Neural cell (in vitro differentiated cells): ENCODE data around the gene PYGB. TPM values are rescaled to one million over a fixed set of nuclear protein-coding genes. Genes with fewer than 3 reads are reported as not detected.

Experiments used
- H2AFZ ChIP-seq: fragments of 200-600, 300-800 bp; sonication (generic), shearing (Covaris generic); 2 replicates; pipeline ENCODE4 v1.6.0; 2014; ENCODE audit warnings: low read depth, mild to moderate bottlenecking, antibody characterized with exemption, low read length, moderate library complexity
- H3F3A ChIP-seq: fragments of 200-600 bp; shearing (Covaris generic); 2 replicates; pipeline ENCODE4 v1.6.1; 2016; ENCODE audit warnings: mild to moderate bottlenecking, moderate library complexity, mixed read lengths, antibody characterized with exemption, low read length; ENCODE audit not compliant: insufficient read depth, poor library complexity, severe bottlenecking
- H3K27ac ChIP-seq: fragments of 200-600, 300-800 bp; sonication (generic), shearing (Covaris generic); 2 replicates; pipeline ENCODE4 v1.5.1; 2014; ENCODE audit warnings: mild to moderate bottlenecking, low read length, moderate library complexity
- H3K27me3 ChIP-seq: fragments of 300-800, 200-600 bp; sonication (generic), shearing (Covaris generic); 2 replicates; pipeline ENCODE4 v1.6.0; 2014; ENCODE audit warnings: mild to moderate bottlenecking, low read depth, low read length, moderate library complexity; ENCODE audit not compliant: insufficient read depth
- H3K36me3 ChIP-seq: fragments of 300-800, 200-600 bp; sonication (generic), shearing (Covaris generic); 2 replicates; pipeline ENCODE4 v1.5.1; 2014; ENCODE audit warnings: mild to moderate bottlenecking, antibody characterized with exemption, low read length, moderate library complexity; ENCODE audit not compliant: insufficient read depth
- H3K4me2 ChIP-seq: fragments of 300-800, 200-600 bp; sonication (generic), shearing (Covaris generic); 2 replicates; pipeline ENCODE4 v1.6.0; 2014; ENCODE audit warnings: mild to moderate bottlenecking, low read length
- H3K4me3 ChIP-seq: fragments of 300-800, 200-600 bp; sonication (generic), shearing (Covaris generic); 2 replicates; pipeline ENCODE4 v1.5.1; 2014; ENCODE audit warnings: mild to moderate bottlenecking, low read length, moderate library complexity
- H3K79me2 ChIP-seq: fragments of 200-600 bp; shearing (Covaris generic); replicated peaks from 2 replicates; pipeline ENCODE4 v1.6.0; 2014; ENCODE audit warnings: mild to moderate bottlenecking, low read length, moderate library complexity; ENCODE audit not compliant: insufficient read depth
- H3K9ac ChIP-seq: fragments of 300-800, 200-600 bp; sonication (generic), shearing (Covaris generic); 2 replicates; pipeline ENCODE4 v1.6.1; 2016; ENCODE audit warnings: mild to moderate bottlenecking, low read length, mixed read lengths
- H3K9me2 ChIP-seq: fragments of 200-600 bp; shearing (Covaris generic); 2 replicates; pipeline ENCODE4 v1.6.1; 2016; ENCODE audit warnings: mild to moderate bottlenecking, low read length, mixed read lengths; ENCODE audit not compliant: insufficient read depth
- H3K9me3 ChIP-seq: fragments of 200-600, 300-800 bp; sonication (generic), shearing (Covaris generic); 2 replicates; pipeline ENCODE4 v1.6.1; 2016; ENCODE audit warnings: mild to moderate bottlenecking, mixed run types, low read length, moderate library complexity, mixed read lengths
- H4K20me1 ChIP-seq: fragments of 200-600 bp; shearing (Covaris generic); 2 replicates; pipeline ENCODE4 v1.6.1; 2016; ENCODE audit warnings: mild to moderate bottlenecking, mixed run types; ENCODE audit not compliant: insufficient read depth
- CTCF ChIP-seq: fragments of 450-650 bp; IDR thresholded peaks from 2 replicates; pipeline ENCODE4 v1.5.1; 2014; ENCODE audit warnings: antibody characterized with exemption, mild to moderate bottlenecking, moderate library complexity; ENCODE audit not compliant: poor library complexity, severe bottlenecking
- EP300 ChIP-seq: fragments of 450-650 bp; conservative IDR thresholded peaks from 2 replicates; pipeline ENCODE4 v1.6.1; 2014; ENCODE audit warnings: antibody characterized with exemption, mild to moderate bottlenecking, moderate library complexity; ENCODE audit not compliant: poor library complexity, severe bottlenecking
- EZH2 ChIP-seq: fragments of 200-600, 300-800 bp; shearing (Covaris generic), sonication (generic); IDR thresholded peaks from 2 replicates; pipeline ENCODE4 v1.6.1; 2014; ENCODE audit warnings: antibody characterized with exemption, low read length, borderline replicate concordance, mild to moderate bottlenecking; ENCODE audit not compliant: insufficient read depth, poor library complexity, severe bottlenecking
- MXI1 ChIP-seq: fragments of 450-650 bp; conservative IDR thresholded peaks from 2 replicates; pipeline ENCODE4 v1.6.1; 2014; ENCODE audit warnings: antibody characterized with exemption, mild to moderate bottlenecking; ENCODE audit not compliant: poor library complexity, severe bottlenecking
- POLR2AphosphoS5 ChIP-seq: IDR thresholded peaks from 2 replicates; pipeline ENCODE4 v1.6.1; 2012
- RAD21 ChIP-seq: fragments of 450-650 bp; conservative IDR thresholded peaks from 2 replicates; pipeline ENCODE4 v1.6.1; 2014; ENCODE audit warnings: antibody characterized with exemption, mild to moderate bottlenecking, moderate library complexity
- REST ChIP-seq: IDR thresholded peaks from 2 replicates; pipeline ENCODE4 v1.6.1; 2012; ENCODE audit warnings: borderline replicate concordance
- SMC3 ChIP-seq: fragments of 450-650 bp; conservative IDR thresholded peaks from 2 replicates; pipeline ENCODE4 v1.6.1; 2014; ENCODE audit warnings: antibody characterized with exemption, mild to moderate bottlenecking, moderate library complexity; ENCODE audit not compliant: poor library complexity
- TAF1 ChIP-seq: IDR thresholded peaks from 2 replicates; pipeline ENCODE4 v1.6.1; 2012; ENCODE audit warnings: low read depth
- polyA plus RNA-seq: library from polyadenylated mRNA; depleted of rRNA; stranded (reverse); fragments of >200 nt; gene quantifications from 2 replicates; pipeline ENCODE4 v1.2.3, GENCODE V29; 2014

The PYGB gene
- polyA plus RNA-seq, 1 donor from 2014 or later: 70.5 TPM

GRCh38 chr20:25285091-25285647 lies 37.3 kb downstream of the PYGB start:
- H3K9me3 ChIP-seq: no peaks in the 10 kb centered on the region
- H4K20me1 ChIP-seq: no peaks in the 10 kb centered on the region
- H2AFZ ChIP-seq: no peak overlapping the region
- no peak overlapping the region for H3K4me2 ChIP-seq
- no peaks in the 10 kb centered on the region for H3F3A ChIP-seq
- H3K27me3 ChIP-seq: no peaks in the 10 kb centered on the region
- H3K79me2 ChIP-seq: no peaks in the 10 kb centered on the region
- no peaks in the 10 kb centered on the region for H3K9me2 ChIP-seq
- H3K9ac ChIP-seq: no peak overlapping the region
- H3K36me3 ChIP-seq: peaks cover 7% of the 10 kb centered on the region
- TF ChIP-seq RAD21 (no peak), TAF1 (no peak), REST (no peak), MXI1 (no peak), EZH2 (no peak), SMC3 (no peak), POLR2AphosphoS5 (no peak), EP300 (no peak), CTCF (no peak)
- no peak overlapping the region for H3K4me3 ChIP-seq
- no peak overlapping the region for H3K27ac ChIP-seq

- Histone ChIP-seq H3K27ac (no peak overlapping the region), H3F3A (no peaks in the 10 kb centered on the region), H3K4me2 (no peak overlapping the region), H3K9me2 (no peaks in the 10 kb centered on the region), H3K79me2 (no peaks in the 10 kb centered on the region), H3K9me3 (no peaks in the 10 kb centered on the region), H3K36me3 (peaks cover 7% of the 10 kb centered on the region), H4K20me1 (no peaks in the 10 kb centered on the region), H3K27me3 (no peaks in the 10 kb centered on the region), H2AFZ (no peak overlapping the region), H3K4me3 (no peak overlapping the region), H3K9ac (no peak overlapping the region)
- TF ChIP-seq TAF1 (no peak), SMC3 (no peak), CTCF (no peak)
Measured at GRCh38 chr20:25285856-25286798, 38.2 kb downstream of the PYGB start.
